NCI-H187 treated with DMSO at 0.1 percent for 48 hours (cell line): Measurements from ENCODE around the gene BBS5.

Experiments used
- DNase-seq: peaks from one replicate; lab custom pipeline; 2025; lab: John Stamatoyannopoulos, UW

Gene BBS5

DNA sequence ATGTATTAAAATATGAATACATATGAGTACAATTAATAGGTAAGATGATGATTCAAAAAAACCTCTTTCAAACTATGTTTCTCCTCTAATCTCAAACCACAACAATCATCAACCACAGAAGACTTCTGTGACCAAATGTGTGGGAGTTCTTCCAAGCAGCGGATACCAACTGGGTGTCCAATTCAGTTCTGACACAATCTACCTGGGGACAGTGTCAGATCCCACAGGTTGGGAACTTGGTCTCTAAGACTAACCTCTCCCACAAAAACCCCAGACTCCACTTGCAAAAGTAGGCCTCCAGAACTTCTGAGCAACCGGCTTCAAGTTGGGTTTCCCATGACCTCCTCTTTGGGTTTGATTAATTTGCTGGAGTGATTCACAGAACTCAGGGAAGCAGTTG lies 67.5 kb downstream of the BBS5 start:
- DNase-seq: no peak
